ENCODE data around the gene SSBP3.
"Not testable (repeated sequence)": the region's sequence is repeated elsewhere in the genome, so short reads cannot be mapped to it uniquely, and the experiment has no call there.

The SSBP3 gene

DNA sequence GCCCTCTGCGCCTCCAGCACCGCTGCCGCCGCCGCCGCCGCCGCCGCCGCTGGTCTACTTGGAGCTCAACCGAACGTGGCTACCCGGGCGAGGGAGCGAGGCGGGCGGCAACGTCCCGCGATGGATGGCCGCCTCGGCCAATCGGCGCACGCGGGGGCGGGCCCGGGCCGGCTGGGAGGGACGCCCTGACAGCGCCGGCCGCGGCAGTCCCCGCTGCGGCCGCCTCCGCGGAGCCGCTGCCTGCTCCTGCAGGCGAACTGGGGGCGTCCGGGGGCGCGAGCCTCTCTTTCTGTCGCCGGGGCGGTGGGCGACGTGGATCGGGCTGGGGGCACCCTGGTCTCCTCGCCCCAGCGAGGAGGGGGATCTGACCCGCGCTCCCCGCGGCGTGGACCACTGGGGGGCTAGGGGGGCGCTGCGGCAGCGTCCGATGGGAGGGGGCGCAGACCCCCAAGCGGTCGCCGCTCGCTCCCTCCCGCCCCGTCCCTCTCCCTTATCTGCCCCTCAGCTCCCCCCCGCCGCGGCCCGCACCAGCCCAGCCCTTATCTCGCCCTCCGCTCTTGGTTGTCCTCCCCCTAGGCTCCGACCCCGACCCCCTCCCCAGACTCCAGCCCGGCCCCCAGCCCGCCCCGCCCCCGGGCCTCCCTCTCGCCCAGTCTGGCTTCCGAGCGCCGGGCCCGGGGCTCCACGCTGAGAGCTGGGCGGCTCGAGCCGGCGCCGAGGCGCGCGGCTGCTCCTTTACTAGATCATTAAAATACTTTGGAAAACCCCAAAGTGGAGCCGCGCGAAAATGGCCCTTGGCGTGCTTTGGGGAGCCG lies at the start of gene SSBP3:
Gene SSBP3, minus strand, starts transcription at position 56 of the 815 bp plus-strand sequence.
- no peak for FAIRE-seq

DNA sequence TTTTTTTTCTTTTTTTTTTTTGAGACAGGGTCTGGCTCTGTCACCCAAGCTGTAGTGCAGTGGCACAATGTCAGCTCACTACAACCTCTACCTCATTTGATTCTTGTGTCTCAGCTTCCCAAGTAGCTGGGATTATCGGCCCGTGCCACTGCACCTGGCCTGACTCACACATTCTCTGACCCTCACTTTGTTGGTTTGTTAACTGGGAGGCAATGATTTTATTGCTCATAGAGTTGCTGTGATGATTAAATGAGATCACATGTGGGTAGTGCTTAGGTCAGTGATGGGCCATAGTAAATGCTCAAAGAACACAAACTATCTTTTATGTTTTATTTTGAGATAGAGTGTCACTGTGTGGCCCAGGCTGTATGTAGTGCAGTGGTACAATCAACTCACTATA lies 47.3 kb upstream of the SSBP3 start:
- FAIRE-seq: no peak

DNA sequence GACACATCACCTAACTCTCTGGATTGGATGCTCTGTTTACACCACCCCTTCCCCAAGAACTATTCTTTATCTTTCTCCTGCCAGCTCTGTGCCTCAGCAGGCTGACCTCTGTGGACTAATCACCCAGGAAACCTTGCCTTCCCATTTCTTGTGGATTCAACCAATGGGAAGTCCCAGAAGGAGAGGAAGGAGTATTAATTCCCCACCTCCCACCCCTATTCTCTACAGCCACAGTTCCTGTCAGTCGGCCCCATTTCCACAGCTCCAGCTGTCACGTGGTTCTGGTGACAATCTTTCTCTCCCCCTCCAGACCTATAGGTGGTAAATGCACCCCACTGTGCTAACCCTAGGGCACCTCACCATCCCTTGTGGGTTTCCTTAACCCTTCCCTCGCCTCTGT lies 46.8 kb upstream of the SSBP3 start:
- no peak for FAIRE-seq

DNA sequence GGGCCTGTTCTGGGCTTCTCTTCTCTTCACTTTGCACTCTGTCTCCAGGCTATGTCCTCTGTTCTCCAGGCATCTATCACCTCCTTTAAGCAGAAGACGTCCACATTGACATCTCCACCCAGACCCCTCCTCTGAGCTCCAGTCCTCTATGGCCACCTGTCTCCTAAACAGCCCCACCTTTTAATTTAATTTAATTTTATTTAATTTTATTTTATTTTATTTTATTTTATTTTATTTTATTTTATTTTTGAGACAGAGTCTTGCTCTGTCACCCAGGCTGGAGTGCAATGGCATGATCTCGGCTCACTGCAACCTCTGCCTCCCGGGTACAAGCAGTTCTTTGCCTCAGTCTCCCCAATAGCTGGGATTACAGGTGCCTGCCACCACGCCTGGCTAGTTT lies 43.2 kb upstream of the SSBP3 start:
- FAIRE-seq: not testable (repeated sequence)

DNA sequence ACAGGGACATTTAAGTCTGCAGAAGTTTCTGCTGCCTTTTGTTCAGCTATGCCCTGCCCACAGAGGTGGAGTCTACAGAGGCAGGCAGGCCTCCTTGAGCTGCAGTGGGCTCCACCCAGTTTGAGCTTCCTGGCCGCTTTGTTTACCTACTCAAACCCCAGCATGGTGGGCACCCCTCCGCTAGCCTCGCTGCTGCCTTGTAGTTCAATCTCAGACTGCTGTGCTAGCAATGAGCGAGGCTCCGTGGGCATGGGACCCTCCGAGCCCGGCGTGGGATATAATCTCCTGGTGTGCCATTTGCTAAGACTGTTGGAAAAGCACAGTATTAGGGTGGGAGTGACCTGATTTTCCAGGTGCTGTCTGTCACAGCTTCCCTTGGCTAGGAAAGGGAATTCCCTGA lies 42.6 kb upstream of the SSBP3 start:
- not testable (repeated sequence) for FAIRE-seq

- FAIRE-seq: not testable (repeated sequence)
Measured at GRCh38 chr1:54447081-54447480, 40.9 kb upstream of the SSBP3 start.

DNA sequence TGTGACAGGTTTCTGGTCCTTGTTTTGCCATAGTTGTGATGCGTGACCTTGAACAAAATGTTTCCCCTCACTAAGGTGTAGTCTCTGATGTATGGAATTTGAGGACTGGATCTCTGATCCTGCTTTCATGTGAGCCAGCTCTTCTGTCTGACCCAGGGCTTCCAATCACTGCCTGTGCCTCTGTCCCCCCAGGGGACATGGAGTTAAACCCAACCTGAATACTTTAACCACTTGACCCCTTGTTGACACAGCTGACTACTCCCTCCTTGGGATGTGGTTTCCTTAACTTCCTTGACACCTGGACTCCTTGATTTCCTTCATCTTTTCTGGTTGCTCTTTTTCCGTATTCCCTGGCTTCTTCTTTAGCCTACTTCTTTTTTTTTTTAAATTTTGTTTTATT lies 36.0 kb upstream of the SSBP3 start:
- FAIRE-seq: no peak

DNA sequence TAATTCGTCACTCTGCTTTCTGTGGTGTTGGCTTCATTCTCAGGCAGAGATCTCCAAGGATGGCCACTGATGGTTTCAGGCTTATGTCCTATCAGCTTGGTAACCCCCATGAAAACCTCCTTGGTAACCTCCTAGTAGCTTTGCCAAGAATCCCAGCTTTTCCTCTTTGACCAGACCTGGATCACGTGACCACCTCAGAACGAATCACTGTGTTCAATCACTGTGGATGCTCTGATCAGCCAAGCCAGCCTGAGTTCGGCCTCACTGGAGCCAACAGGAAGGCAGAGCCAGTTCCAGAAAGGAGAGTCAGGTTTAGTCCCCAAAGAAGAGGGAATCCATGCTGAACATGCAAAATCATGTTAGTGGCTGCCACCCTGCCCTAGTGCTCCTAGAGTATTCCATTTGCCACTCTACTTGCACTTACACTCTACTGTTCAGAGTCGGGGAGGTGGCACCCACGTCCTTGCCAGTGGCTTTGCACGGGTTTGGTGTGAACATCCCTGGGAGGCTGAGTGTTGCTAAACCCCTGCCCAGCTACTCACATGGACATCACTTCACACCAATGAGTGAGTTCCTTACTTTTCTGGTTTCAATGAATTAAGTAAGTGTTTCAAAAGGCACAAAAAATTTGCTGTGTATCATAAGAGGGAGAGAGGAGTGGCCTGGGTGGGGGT lies 33.5 kb upstream of the SSBP3 start:
- no peak for FAIRE-seq

DNA sequence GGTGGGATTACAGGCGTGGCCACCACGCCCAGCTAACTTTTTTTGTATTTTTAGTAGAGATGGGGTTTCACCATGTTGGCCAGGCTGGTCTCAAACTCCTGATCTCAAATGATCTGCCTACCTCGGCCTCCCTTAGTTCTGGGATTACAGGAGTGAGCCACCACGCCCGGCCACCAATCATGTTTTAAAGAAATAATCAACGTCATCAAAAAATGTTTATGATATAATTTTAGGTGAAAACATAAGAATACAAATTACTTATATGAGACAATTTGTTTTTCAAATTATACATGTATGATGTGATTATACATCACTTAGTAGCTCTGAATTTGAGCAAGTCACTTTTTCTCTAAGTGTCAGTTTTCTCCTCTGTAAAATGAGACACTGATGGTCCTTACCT lies 31.6 kb upstream of the SSBP3 start:
- FAIRE-seq: no peak

DNA sequence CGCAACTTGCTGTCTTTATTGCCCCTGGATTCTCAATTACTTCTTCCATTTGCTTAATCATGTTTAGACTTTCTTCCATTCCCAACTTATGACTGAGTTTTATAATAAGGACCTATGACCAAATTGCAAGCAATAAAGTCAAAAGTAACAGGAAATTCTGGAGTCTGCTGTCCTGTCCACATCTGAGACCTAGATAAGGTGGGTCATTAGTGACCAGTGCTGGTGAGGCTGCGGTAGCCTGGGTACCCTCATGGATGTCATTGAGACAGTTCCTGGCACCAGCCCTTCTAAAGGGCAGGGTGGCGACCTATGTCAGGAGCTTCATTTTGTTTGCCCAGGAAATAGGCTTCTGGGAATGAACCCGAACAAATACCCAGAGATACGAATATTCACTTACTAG lies 30.6 kb upstream of the SSBP3 start:
- no peak for FAIRE-seq

DNA sequence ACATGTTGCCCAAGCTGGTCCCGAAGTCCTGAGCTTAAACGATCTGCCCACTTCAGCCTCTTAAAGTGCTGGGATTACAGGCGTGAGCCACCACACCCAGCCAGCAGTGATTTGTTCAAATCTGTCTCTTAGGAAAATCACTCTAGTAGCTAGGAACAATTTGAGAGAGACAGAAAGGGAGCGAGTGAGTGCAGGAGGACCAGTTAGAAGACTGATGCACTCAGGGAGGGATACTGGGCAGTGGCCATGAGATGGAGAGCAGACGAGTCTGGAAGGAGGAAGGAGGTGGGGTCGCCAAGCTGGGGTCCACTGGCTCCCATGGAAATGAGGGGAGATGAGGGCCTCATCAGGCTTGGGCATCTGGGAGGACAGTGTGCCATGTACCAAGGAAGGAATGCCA lies 23.6 kb upstream of the SSBP3 start:
- no peak for FAIRE-seq

GRCh38 chr1:54428837-54429518 lies 22.8 kb upstream of the SSBP3 start:
- no peak for FAIRE-seq

DNA sequence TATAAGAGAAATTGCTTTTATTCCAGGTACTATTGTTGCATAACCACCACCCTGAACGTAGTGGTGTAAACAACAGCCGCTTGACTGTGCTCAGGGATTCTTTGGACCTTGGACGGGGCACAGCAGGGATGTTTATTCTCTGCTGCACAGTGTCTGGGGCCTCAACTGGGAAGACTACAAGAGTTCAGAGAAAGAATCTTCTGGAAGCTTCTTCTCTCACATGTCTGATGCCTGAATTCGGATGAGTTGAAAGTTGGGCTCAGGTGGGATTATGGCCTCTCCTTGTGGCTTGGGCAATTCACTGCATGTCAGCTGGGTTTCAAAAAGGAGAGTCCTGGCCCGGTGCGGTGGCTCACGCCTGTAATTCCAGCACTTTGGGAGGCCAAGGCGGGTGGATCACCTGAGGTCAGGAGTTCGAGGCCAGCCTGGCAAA lies 19.0 kb upstream of the SSBP3 start:
- no peak for FAIRE-seq

- FAIRE-seq: no peak
Measured at GRCh38 chr1:54424398-54424797, 18.2 kb upstream of the SSBP3 start.

DNA sequence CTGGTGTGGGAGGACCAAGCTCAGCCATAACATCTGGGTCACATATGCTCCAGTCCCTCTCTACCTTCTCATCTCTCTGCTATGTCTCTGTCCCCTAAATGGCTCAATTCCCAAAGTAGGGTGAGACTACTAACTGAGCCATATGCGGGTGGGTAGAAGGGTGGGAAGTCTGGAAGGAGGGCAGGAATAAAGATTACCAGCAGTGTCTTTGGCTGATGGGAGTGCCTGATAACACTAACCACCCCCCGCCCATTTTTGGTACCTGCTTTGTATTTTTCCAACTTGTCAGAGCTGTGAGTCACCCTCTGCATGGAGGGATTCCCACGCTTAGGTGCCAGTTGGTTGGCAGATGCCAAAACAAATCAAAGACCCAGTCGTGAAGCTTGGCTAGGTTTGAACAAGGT lies 14.9 kb upstream of the SSBP3 start:
- no peak for FAIRE-seq

DNA sequence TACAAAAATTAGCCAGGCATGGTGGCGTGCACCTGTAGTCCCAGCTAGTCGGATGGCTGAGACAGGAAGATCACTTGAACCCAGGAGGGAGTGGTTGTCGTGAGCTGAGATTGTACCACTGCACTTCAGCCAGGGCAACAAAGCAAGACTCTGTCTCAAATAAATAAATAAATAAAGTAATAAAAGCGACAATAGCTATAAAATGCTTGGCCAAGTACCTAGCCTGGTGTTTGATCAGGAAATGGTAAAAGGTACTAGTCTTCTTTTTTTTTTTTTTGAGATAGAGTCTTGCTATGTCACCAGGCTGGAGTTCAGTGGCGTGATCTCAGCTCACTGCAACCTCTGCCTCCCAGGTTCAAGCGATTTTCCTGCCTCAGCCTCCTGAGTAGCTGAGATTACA lies 12.4 kb upstream of the SSBP3 start:
- FAIRE-seq: not testable (repeated sequence)

DNA sequence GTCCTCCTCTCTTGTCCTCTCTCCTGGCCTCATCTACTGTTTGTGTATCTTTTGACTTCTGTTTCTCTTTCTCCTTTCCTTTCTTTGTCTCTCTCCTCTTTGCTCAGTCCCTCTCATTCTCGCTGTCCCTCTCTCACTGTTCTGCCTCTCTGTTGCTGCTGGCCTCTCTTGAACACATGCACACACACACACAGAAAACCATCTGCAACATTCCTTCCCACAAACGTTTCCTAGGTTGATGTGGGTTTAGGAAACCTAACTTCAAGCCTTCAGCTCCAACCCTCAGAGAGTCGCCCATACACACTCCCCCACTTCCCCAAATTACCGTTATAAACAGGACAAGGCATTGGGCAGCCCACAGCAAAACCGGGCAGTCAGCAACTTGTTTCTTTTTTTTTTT lies 10.9 kb upstream of the SSBP3 start:
- no peak for FAIRE-seq

GRCh38 chr1:54416435-54416834 lies 10.2 kb upstream of the SSBP3 start:
- no peak for FAIRE-seq

- no peak for FAIRE-seq
Measured at GRCh38 chr1:54415991-54416390, 9.8 kb upstream of the SSBP3 start.

DNA sequence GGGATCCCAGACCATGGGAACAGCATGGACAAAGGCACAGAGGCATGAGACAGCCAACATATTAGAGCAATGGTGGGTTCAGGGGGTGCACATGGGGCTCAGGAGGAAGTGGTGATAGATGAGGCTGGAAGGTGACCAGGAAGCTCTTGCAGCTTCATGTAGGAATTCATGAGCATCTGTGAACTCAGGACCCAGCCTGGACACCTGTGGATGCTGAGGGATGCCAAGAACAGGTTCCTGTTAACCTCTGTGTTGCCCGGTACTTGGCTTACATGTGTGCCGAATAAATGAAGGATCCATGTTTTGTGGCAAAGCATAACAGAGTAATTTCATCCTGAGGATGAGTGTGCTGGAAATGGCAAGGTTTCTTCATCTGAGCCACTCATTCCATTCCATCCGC lies 9.3 kb upstream of the SSBP3 start:
- FAIRE-seq: no peak

DNA sequence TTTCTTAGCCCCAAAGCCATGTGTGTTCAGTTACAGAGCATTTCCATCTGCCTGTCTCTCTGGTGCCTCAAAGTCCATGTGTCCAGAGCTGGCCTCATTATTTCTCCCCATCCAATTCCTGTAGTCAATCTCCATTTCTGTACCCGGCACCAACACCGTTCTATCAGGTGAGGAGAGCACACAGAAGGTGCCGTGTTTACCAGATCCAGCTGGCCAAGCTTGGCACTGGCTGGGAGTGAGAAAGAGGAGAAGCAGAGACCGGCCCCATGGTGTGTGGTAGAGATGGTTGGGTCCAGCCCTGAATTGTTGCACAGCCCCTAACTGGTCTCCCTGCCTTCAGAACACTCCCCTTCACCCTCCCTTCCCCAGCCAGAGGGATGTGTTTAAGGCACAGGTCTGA lies 7.5 kb upstream of the SSBP3 start:
- FAIRE-seq: no peak

GRCh38 chr1:54413295-54413694 lies 7.1 kb upstream of the SSBP3 start:
- no peak for FAIRE-seq

GRCh38 chr1:54410359-54410758 lies 4.2 kb upstream of the SSBP3 start:
- FAIRE-seq: no peak
